Measurements from ENCODE around the gene POMP.

Gene POMP

DNA sequence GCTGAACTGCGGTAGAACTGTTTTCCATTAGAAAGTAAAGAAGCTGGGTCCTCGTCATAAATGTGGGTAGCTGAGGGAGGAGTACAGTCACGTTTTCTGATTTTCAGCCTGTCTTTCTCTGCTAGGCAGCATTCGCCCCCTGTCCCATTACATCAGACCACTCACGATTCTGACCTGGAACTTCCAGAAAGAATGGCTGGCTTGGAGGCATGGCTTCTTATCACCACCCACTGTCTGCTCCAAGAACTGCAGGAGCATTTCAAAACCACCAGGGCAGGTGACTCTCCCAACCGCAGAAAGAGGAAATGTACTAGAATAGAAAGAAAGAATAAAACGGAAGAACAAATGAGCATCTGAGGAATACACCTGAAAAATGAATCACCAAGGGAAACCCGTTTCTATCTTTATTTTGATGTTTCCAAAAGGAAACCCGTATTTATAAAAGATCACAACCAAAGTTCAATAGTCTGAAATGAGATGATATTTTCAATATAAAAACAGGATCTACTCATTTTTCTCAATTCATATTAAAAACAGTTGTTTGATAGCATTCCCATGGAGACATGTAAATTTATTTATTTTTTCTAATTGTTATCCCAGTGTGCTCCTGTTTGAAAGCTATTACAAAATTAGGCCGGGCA lies 22.1 kb upstream of the POMP start:
- peak; percentile 95 for TF ChIP-seq CTCF (IDR thresholded peaks at IDR 0.05; ENCODE audit: control insufficient read depth, insufficient read depth, low read depth, low read length, missing control alignments)
- no peak overlapping the region for H3K4me3 ChIP-seq (ENCODE audit: control insufficient read depth, low read depth, low read length)
- DNase-seq (ENCODE audit: low read depth) = peak; percentile 47

GRCh38 chr13:28637714-28638355 lies 21.1 kb upstream of the POMP start:
- TF ChIP-seq CTCF (IDR thresholded peaks at IDR 0.05; ENCODE audit: control insufficient read depth, insufficient read depth, low read depth, low read length, missing control alignments) = no peak
- no peak for DNase-seq (ENCODE audit: low read depth)

DNA sequence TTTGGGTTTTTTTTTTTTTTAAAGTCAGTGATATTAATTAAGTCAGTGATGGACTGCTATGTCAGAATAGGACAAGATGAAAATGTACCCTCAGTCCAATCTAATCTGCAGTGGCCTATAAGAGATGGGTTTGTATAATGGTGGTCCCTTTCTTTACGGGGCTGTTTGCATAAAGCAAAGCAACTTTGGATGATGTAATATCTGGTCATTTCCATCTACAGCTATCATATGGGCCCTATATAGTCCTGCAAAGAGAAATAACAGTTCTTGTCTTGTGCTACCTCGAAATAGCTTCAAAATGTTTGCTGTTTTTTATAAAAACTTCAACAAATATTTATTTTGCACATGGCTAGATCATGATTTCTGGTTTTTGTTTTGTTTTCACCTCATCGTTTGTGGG lies 20.2 kb upstream of the POMP start:
- TF ChIP-seq CTCF (IDR thresholded peaks at IDR 0.05; ENCODE audit: control insufficient read depth, insufficient read depth, low read depth, low read length, missing control alignments) = no peak
- H3K4me3 ChIP-seq (ENCODE audit: control insufficient read depth, low read depth, low read length) = no peak overlapping the region
- no peak for DNase-seq (ENCODE audit: low read depth)

More at GRCh38 chr13:28637714-28638355, 21.1 kb upstream of the POMP start:
- H3K4me3 ChIP-seq (ENCODE audit: control insufficient read depth, low read depth, low read length) = no peak overlapping the region

DNA sequence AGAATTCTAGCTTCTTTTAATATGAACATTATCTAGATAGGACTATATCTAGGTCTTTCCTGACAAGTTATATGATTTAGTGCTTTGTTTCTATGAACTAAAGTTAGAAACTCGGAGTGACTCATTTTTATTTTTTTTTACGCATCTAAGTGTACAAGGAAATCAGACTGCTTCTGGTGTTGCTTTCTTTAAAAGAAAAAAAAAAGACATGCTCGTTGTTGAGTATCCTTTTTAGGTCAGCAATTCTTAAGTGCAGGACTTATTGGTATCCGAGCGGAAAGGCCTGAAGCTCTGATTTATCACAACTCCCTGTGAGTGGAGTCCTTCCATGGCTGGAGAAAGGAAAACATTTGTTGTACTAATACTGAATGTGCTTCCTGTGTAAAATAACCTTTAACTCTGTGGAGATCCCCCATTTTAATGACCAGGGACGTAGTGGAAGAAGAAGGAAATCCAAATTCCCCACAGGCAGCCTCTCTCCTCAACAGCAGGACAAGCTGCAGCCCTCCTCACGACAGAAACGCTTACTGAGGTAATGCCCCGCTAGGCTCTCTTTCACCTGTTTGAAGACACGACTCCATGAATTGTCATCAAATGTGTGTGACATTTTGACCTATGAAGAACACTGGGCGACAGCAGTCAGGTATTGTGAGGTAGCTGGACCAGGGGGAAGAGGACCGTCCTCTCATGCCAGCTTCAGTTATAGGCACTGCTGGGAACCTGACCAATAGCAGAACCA lies 17.9 kb upstream of the POMP start:
- TF ChIP-seq CTCF (IDR thresholded peaks at IDR 0.05; ENCODE audit: control insufficient read depth, insufficient read depth, low read depth, low read length, missing control alignments) = no peak
- no peak overlapping the region for H3K4me3 ChIP-seq (ENCODE audit: control insufficient read depth, low read depth, low read length)
- no peak for DNase-seq (ENCODE audit: low read depth)

DNA sequence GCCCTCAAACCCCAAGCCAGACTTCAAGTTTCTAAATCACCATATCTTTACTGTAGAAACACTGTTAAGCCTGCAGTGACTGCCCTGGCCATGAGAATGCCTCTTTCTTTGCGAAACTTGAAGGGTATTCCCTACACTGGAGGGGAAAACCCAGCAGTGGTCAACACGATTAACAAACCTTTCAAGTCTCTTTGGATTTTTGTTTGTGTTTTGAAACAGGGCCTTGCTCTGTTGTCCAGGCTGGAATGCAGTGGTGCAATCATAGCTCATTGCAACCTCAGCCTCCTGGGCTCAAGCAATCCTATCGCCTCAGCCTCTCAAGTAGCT lies 17.4 kb upstream of the POMP start:
- no peak overlapping the region for H3K4me3 ChIP-seq (ENCODE audit: control insufficient read depth, low read depth, low read length)
- no peak for TF ChIP-seq CTCF (IDR thresholded peaks at IDR 0.05; ENCODE audit: control insufficient read depth, insufficient read depth, low read depth, low read length, missing control alignments)
- no peak for DNase-seq (ENCODE audit: low read depth)

DNA sequence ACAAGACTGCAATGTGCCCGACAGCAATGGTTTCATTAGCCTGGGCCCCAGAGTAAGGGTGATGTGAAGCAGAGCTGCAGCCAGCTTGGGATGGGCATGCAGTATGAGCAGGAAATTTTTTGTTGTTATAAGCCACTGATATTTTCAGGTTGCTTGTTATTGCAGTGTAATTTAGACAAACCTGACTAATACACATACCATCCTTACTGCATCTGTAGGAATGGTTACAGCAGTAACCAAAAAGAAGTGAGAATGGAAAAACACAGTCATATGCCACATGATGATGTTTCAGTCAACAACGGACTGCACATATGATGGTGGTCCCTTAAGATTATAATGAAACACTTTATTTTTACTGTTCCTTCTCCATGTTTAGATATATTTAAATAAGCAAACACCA lies 8.6 kb upstream of the POMP start:
- no peak for TF ChIP-seq CTCF (IDR thresholded peaks at IDR 0.05; ENCODE audit: control insufficient read depth, insufficient read depth, low read depth, low read length, missing control alignments)
- no peak overlapping the region for H3K4me3 ChIP-seq (ENCODE audit: control insufficient read depth, low read depth, low read length)
- no peak for DNase-seq (ENCODE audit: low read depth)

Measured in AG09309 (cell line).